K562 (cell line): ENCODE data around the gene AGA. TPM values are rescaled to one million over a fixed set of nuclear protein-coding genes. Genes with fewer than 3 reads are reported as not detected.
A peak's percentile ranks its signal among the peaks of the same experiment; 100 is the strongest.

Experiments
- ATAC-seq: fragments of 200-7000 bp; cut with Tn5 transposase; 3 replicates; pipeline ENCODE4 v1.9.1; 2020; ENCODE audit warnings: moderate library complexity
- BruUV-seq: library from RNA; stranded (reverse); fragments of 400-500 nt; replicated peaks from 2 replicates; lab custom pipeline; 2021; lab: Mats Ljungman, UMichigan
- CTCF ChIA-PET: fragments of 300-600 bp; formaldehyde crosslinking; extraction: SDS; loops from one replicate; lab custom pipeline; 2021; ENCODE audit warnings: low intra/inter-chr PET ratio; lab: Yijun Ruan, JAX
- POLR2A ChIA-PET: fragments of 300-600, 350-650 bp; sonication (Branson Sonifier 250); formaldehyde crosslinking; extraction: SDS; loops from one replicate; lab custom pipeline; 2021; ENCODE audit warnings: antibody characterized with exemption, inconsistent platforms; lab: Yijun Ruan, JAX
- DNase-seq, 4 experiments: peaks; one replicate each; pipeline versions ENCODE4 v3.0.0 to v3.0.0-alpha.2; 2011 to 2018; ENCODE audit warnings: low spot score in 3 of 4, mixed read lengths in 3 of 4; ENCODE audit errors: extremely low read depth in 1 of 4
- FAIRE-seq: peaks from 2 replicates; lab custom pipeline; 2011; peaks lifted over from hg19 to GRCh38; lab: Jason Lieb, UNC
- H2AFZ ChIP-seq: 2 replicates; pipeline ENCODE4 v1.6.0; 2011; ENCODE audit warnings: low read depth, low read length, control low read depth, inconsistent platforms
- H3K27ac ChIP-seq: fragments of 200-600 bp; 3 replicates; pipeline ENCODE4 v1.8.0; 2011; ENCODE audit warnings: low read depth, mild to moderate bottlenecking, control low read depth, inconsistent platforms, low read length, moderate library complexity, mixed read lengths; ENCODE audit errors: extremely low read depth
- H3K27me3 ChIP-seq, 2 experiments: fragments of 300-600 bp in 1 of 2; 2 replicates in 1 of 2; 3 replicates in 1 of 2; pipeline versions ENCODE4 v1.6.0 to v1.8.0; 2011; ENCODE audit warnings: inconsistent platforms in 2 of 2, low read length in 2 of 2, mild to moderate bottlenecking in 1 of 2, mixed read lengths in 1 of 2, moderate library complexity in 1 of 2; ENCODE audit not compliant: control insufficient read depth in 2 of 2, insufficient read depth in 2 of 2
- H3K36me3 ChIP-seq: fragments of 300-600 bp; 3 replicates; pipeline ENCODE4 v1.8.0; 2011; ENCODE audit warnings: mild to moderate bottlenecking, low read length, inconsistent platforms; ENCODE audit not compliant: control insufficient read depth, insufficient read depth
- H3K4me1 ChIP-seq, 2 experiments: fragments of 200-600 bp in 1 of 2; replicated peaks in 1 of 2; 2 replicates in 1 of 2; 3 replicates in 1 of 2; pipeline versions ENCODE4 v1.5.1 to v1.8.0; 2011; ENCODE audit warnings: inconsistent platforms in 2 of 2, low read length in 2 of 2, mild to moderate bottlenecking in 1 of 2, mixed read lengths in 1 of 2, moderate library complexity in 1 of 2; ENCODE audit not compliant: control insufficient read depth in 2 of 2, insufficient read depth in 2 of 2
- H3K4me2 ChIP-seq: 2 replicates; pipeline ENCODE4 v1.6.1; 2011; ENCODE audit warnings: low read length, control low read depth, inconsistent platforms, mixed read lengths; ENCODE audit not compliant: insufficient read depth
- H3K4me3 ChIP-seq: fragments of 200-600 bp; sonication (generic), shearing (Covaris generic); 2 replicates; pipeline ENCODE4 v1.5.1; 2016; ENCODE audit warnings: control low read depth, inconsistent platforms
- H3K79me2 ChIP-seq: fragments of 200-600 bp; 3 replicates; pipeline ENCODE4 v1.8.0; 2011; ENCODE audit warnings: low read length, inconsistent platforms; ENCODE audit not compliant: control insufficient read depth, insufficient read depth
- H3K9ac ChIP-seq, 2 experiments: 2 replicates each; pipeline versions ENCODE4 v1.6.0 to v1.6.1; 2011; ENCODE audit warnings: low read depth in 2 of 2, low read length in 2 of 2, control low read depth in 1 of 2, inconsistent platforms in 1 of 2, mild to moderate bottlenecking in 1 of 2, mixed read lengths in 1 of 2; ENCODE audit not compliant: insufficient read depth in 1 of 2
- H3K9me1 ChIP-seq: one replicate; pipeline ENCODE4 v1.6.0; 2011; ENCODE audit warnings: inconsistent platforms, mild to moderate bottlenecking, low read length, moderate library complexity; ENCODE audit not compliant: control insufficient read depth, insufficient read depth
- H3K9me3 ChIP-seq: replicated peaks from 2 replicates; pipeline ENCODE4 v1.5.1; 2011; ENCODE audit warnings: low read depth, low read length, inconsistent platforms; ENCODE audit not compliant: control insufficient read depth, insufficient read depth
- H4K20me1 ChIP-seq: replicated peaks from 2 replicates; pipeline ENCODE4 v1.6.1; 2011; ENCODE audit warnings: low read length, inconsistent platforms, mixed read lengths; ENCODE audit not compliant: control insufficient read depth, insufficient read depth
- ATF7 ChIP-seq: fragments of 450-650 bp; IDR thresholded peaks from 2 replicates; pipeline ENCODE4 v1.7.1; 2014; ENCODE audit warnings: mild to moderate bottlenecking, moderate library complexity
- BMI1 ChIP-seq: fragments of 150-350 bp; IDR thresholded peaks from 2 replicates; pipeline ENCODE4 v1.6.1; 2014; ENCODE audit warnings: low read length
- E2F6 ChIP-seq, 2 experiments: IDR thresholded peaks; 2 replicates each; pipeline ENCODE4 v1.6.1; 2011; ENCODE audit warnings: borderline replicate concordance in 1 of 2, control low read depth in 1 of 2, low read depth in 1 of 2, low read length in 1 of 2, mild to moderate bottlenecking in 1 of 2, mixed read lengths in 1 of 2, moderate library complexity in 1 of 2; ENCODE audit not compliant: insufficient read depth in 1 of 2, insufficient read length in 1 of 2, poor library complexity in 1 of 2, severe bottlenecking in 1 of 2; ENCODE audit errors: extremely low read depth in 1 of 2
- ETV5 ChIP-seq: sonication (generic); formaldehyde crosslinking; IDR thresholded peaks from 2 replicates; pipeline ENCODE4 v1.4.0; 2020; ENCODE audit warnings: low read depth, mild to moderate bottlenecking, missing genetic modification reagents
- GTF3C2 ChIP-seq: IDR thresholded peaks from 3 replicates; pipeline ENCODE4 v1.6.1; 2011; ENCODE audit warnings: borderline replicate concordance, mild to moderate bottlenecking, moderate library complexity; ENCODE audit not compliant: insufficient read length; ENCODE audit errors: extremely low read depth
- HDAC1 ChIP-seq, 2 experiments: fragments of 450-650 bp; IDR thresholded peaks; 2 replicates each; pipeline ENCODE4 v1.6.1; 2016 to 2017; ENCODE audit warnings: inconsistent platforms in 1 of 2, mild to moderate bottlenecking in 1 of 2, moderate library complexity in 1 of 2
- NFIX ChIP-seq: fragments of 250-450 bp; sonication (Bioruptor Pico); IDR thresholded peaks from 2 replicates; pipeline ENCODE4 v1.4.0; 2020; ENCODE audit warnings: low read depth, mild to moderate bottlenecking, moderate library complexity
- PPARD ChIP-seq: fragments of 250-450 bp; sonication (Bioruptor Pico); IDR thresholded peaks from 2 replicates; pipeline ENCODE4 v1.8.0; 2022; ENCODE audit warnings: inconsistent platforms, mild to moderate bottlenecking, moderate library complexity
- RBM22 ChIP-seq: fragments of 200-400 bp; formaldehyde crosslinking; IDR thresholded peaks from 2 replicates; pipeline ENCODE4 v1.6.1; 2018; ENCODE audit warnings: low read length, low read depth; ENCODE audit not compliant: poor library complexity, severe bottlenecking
- SRF ChIP-seq, 2 experiments: fragments of 250-450, 450-650 bp in 1 of 2; sonication (Bioruptor Pico) in 1 of 2; sonication (generic) in 1 of 2; formaldehyde crosslinking; IDR thresholded peaks; 2 replicates each; pipeline versions ENCODE4 v1.5.0 to v1.5.1; 2020 to 2022; ENCODE audit warnings: mild to moderate bottlenecking in 1 of 2, missing genetic modification reagents in 1 of 2
- TSC22D4 ChIP-seq: fragments of 450-650 bp; IDR thresholded peaks from 2 replicates; pipeline ENCODE4 v1.6.1; 2016; ENCODE audit warnings: missing genetic modification characterization, missing biosample characterization, control low read depth
- USF2 ChIP-seq: sonication (generic); formaldehyde crosslinking; IDR thresholded peaks from 2 replicates; pipeline ENCODE4 v1.5.0; 2020; ENCODE audit warnings: missing genetic modification reagents
- ZNF316 ChIP-seq: fragments of 450-650 bp; IDR thresholded peaks from 2 replicates; pipeline ENCODE4 v1.6.1; 2016
- ZNF77 ChIP-seq: fragments of 250-450 bp; sonication (Bioruptor Pico); IDR thresholded peaks from 2 replicates; pipeline ENCODE4 v1.5.0; 2020
- WGBS: fragments of 100-300 bp; shearing (Covaris generic); methylation state at CpG from one replicate; pipeline ENCODE4 v1.1.6; 2016; ENCODE audit warnings: low coverage, mixed read lengths; ENCODE audit not compliant: insufficient coverage; ENCODE audit errors: missing lambda C conversion rate; 5-methylcytosine and 5-hydroxymethylcytosine counted together
- in situ Hi-C: fragments of 300-500 bp; cut with MboI; formaldehyde crosslinking; loops from 4 replicates; pipeline ENCODE4 v1.15.0; 2018; ENCODE audit warnings: inconsistent platforms, mixed read lengths
- intact Hi-C: fragments of 100-400 bp; cut with micrococcal nuclease; formaldehyde crosslinking; loops from 2 replicates; pipeline ENCODE4 v1.14.2; 2022
- polyA plus RNA-seq, 8 experiments: library from polyadenylated mRNA; depleted of rRNA in 4 of 8; stranded (reverse) in 5 of 8; unstranded in 3 of 8; fragments of >200 nt; fragmentation: Nextera tagmentation in 2 of 8; fragmentation: Illumina TruSeq in 1 of 8; extraction: Ambion mirVana in 2 of 8; extraction: Trizol in 1 of 8; gene quantifications; 2 replicates each; pipeline versions ENCODE4 v1.2.1 to v1.2.3, GENCODE V29; 2011 to 2014; ENCODE audit warnings: inconsistent platforms in 1 of 8, missing spikeins in 1 of 8
- total RNA-seq, 7 experiments: library from RNA; depleted of rRNA in 6 of 7; stranded (reverse); fragments of >200 nt in 6 of 7; fragmentation: Illumina TruSeq in 2 of 7; extraction: Trizol in 2 of 7; gene quantifications; 2 replicates each; pipeline versions ENCODE4 v1.2.1 to v1.2.3, GENCODE V29; 2011 to 2021; ENCODE audit warnings: low replicate concordance in 1 of 7
- TF ChIP-seq, protein P1 (sequence below): IDR thresholded peaks from 2 replicates; pipeline ENCODE4 v1.6.1; 2012; ENCODE audit warnings: low read depth, low read length, improper control_type of control experiment, borderline replicate concordance

Gene AGA
- total and polyA plus RNA-seq, 9 of the 15 experiments (the other 6 are each of a cell fraction or from before 2014, with no cell fraction given), result 8.5 to 25.0 (median 12.6) TPM

GRCh38 chr4:177413656-177414055, 28.6 kb downstream of the AGA start (continued):
- TF ChIP-seq E2F6 (IDR thresholded peaks at IDR 0.05; ENCODE audit: borderline replicate concordance in 1 of 2, extremely low read depth in 1 of 2, insufficient read depth in 1 of 2, insufficient read length in 1 of 2, low read depth in 1 of 2, low read length in 1 of 2, poor library complexity in 1 of 2, severe bottlenecking in 1 of 2) (no peak), ZNF316 (peak; percentile 71)

GRCh38 chr4:177413076-177413475, 29.2 kb downstream of the AGA start:
- H4K20me1 ChIP-seq, result no peaks in the 10 kb centered on the region
- H2AFZ ChIP-seq, result no peak overlapping the region
- FAIRE-seq (no peak), ATAC-seq (no peak), DNase-seq (no peak)
- H3K9me3 ChIP-seq, result no peaks in the 10 kb centered on the region
- BruUV-seq, result no TSS peak
- no peaks in the 10 kb centered on the region for H3K79me2 ChIP-seq
- no peak overlapping the region for H3K27ac ChIP-seq
- no peaks in the 10 kb centered on the region for H3K36me3 ChIP-seq
- CTCF ChIA-PET, result no interaction called here
- intact Hi-C loops (no loop called here), in situ Hi-C loops (no loop called here)
- POLR2A ChIA-PET, result no interaction called here
- no peak overlapping the region for H3K4me3 ChIP-seq
- WGBS, result 0% methylated on average over 1 of the region's 1 CpG
- H3K9me1 ChIP-seq, result no peaks in the 10 kb centered on the region
- no peak overlapping the region for H3K4me2 ChIP-seq
- peaks cover 0 to 1% of the 10 kb centered on the region in 2 experiments; a peak in 1 of 5 replicates for H3K4me1 ChIP-seq
- H3K27me3 ChIP-seq, result peaks cover 0 to 13% of the 10 kb centered on the region in 2 experiments; a peak in 2 of 5 replicates
- H3K9ac ChIP-seq, result no peak overlapping the region
- TF ChIP-seq USF2 (CRISPR knock-in tag), result no peak
- no peak for TF ChIP-seq SRF (CRISPR knock-in tag; IDR thresholded peaks at IDR 0.05)
- TF ChIP-seq HDAC1 (IDR thresholded peaks at IDR 0.05), result no peak
- TF ChIP-seq, protein P1, sequence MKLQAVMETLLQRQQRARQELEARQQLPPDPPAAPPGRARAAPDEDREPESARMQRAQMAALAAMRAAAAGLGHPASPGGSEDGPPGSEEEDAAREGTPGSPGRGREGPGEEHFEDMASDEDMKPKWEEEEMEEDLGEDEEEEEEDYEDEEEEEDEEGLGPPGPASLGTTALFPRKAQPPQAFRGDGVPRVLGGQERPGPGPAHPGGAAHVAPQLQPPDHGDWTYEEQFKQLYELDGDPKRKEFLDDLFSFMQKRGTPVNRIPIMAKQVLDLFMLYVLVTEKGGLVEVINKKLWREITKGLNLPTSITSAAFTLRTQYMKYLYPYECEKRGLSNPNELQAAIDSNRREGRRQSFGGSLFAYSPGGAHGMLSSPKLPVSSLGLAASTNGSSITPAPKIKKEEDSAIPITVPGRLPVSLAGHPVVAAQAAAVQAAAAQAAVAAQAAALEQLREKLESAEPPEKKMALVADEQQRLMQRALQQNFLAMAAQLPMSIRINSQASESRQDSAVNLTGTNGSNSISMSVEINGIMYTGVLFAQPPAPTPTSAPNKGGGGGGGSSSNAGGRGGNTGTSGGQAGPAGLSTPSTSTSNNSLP, result no peak
- TF ChIP-seq RBM22, result no peak
- TF ChIP-seq NFIX (CRISPR knock-in tag), result no peak
- TF ChIP-seq BMI1, result no peak
- no peak for TF ChIP-seq ETV5 (CRISPR knock-in tag)
- TF ChIP-seq ATF7, result no peak
- no peak for TF ChIP-seq ZNF77 (CRISPR knock-in tag)
- no peak for TF ChIP-seq PPARD (CRISPR knock-in tag)
- TF ChIP-seq TSC22D4 (tag), result no peak
- no peak for TF ChIP-seq GTF3C2
